Embryonic facial prominence (tissue), 1 donor: ENCODE measurements around the gene KIAA0319L.

Source experiments
- DNase-seq: peaks from one replicate; pipeline ENCODE4 v3.0.0-alpha.2; 2016; ENCODE audit errors: extremely low spot score

KIAA0319L gene

DNA sequence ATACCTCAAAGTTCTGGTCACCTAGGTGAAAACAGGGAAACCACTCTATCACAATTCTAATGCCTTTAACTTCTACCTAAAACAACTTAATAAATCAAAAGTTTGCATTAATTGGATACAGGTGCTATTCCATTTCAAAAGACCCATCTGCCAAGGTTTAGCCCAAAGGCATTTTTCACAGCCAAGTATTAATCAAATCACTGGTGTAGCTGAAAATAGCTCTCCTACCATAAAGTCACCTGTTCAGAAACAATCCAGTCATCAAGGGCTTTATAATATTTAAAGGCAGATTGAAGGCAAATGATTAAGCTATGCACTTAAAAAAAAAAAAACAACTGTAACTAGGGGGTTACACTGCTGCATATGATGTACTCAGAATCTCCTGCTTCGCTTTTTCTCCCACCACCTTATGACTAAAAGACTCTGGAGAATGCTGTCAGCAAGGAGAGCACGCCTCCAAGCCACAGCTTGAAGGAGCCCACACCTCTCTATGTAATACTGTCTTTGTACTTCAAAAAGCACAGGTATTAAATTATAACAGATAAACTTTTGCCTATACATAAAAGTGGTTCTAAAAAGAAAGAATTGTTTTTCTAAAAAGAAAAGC lies 20.5 kb downstream of the KIAA0319L start:
- DNase-seq: no peak

DNA sequence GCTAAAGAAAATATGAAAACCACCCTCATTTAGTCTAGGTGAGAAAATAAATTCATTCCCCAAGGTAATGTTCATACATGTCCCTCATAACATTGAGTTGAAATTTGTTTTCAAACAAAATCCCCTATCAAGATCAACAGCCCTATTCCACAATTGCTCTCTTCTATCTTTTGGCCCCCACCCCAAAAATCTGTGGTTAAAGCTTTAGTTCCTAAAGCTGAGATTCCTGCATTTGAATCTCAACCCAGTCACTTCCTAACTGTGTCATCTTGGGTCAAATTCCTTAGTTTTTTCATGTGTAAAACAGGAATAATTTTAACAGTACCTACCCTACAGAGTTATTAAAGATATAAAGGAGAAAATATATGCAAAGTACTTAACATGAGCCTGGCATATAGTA lies 22.0 kb downstream of the KIAA0319L start:
- DNase-seq: no peak

- no peak for DNase-seq
These were observed 23.6 kb downstream of the KIAA0319L start for GRCh38 chr1:35533586-35533985.

- DNase-seq: no peak
These were observed 24.5 kb downstream of the KIAA0319L start for GRCh38 chr1:35532497-35533223.

- DNase-seq: no peak
These were observed 25.8 kb downstream of the KIAA0319L start for GRCh38 chr1:35531368-35531767.

DNA sequence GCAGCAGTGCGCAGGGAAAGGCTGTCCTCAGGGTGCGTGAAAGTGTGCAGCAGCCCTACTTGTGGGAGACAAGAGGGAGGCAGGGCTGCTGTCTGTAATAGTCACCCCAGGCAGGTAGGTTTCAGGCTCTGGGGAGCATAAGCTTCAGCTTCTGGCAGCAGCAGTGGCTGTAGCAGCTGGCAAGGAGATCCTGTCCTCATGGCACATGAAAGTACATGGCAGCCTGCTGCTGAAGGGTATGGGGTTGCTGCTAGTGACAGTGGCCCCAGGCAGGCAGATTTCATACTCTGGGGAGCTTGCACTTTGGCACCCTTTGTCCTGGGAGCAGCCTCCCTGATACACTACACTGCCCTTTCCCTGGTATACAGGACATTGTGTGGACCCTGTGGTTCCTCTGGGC lies 26.3 kb downstream of the KIAA0319L start:
- no peak for DNase-seq

DNA sequence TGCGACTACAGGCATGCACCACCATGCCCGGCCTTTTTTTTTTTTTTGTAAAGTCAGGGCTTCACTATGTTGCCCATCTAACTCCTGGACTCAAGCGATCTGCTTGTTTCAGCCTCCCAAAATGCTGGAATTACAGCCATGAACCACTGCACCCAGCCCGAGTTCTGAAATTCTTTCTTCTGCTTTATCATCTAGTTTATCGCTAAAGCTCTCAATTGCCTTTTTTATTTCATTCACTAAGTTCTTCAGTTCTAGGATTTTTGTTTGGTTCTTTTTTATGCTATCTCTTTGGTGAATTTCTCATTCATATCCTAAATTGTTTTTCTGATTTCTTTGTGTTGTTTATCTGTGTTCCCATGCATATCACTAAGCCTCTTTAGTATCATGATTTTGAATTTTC lies 27.0 kb downstream of the KIAA0319L start:
- DNase-seq: no peak

- DNase-seq: no peak
These were observed 33.1 kb downstream of the KIAA0319L start for GRCh38 chr1:35524106-35524505.

- DNase-seq: no peak
These were observed 37.8 kb downstream of the KIAA0319L start for GRCh38 chr1:35519432-35519831.

- DNase-seq: no peak
These were observed 39.0 kb downstream of the KIAA0319L start for GRCh38 chr1:35518183-35518582.

DNA sequence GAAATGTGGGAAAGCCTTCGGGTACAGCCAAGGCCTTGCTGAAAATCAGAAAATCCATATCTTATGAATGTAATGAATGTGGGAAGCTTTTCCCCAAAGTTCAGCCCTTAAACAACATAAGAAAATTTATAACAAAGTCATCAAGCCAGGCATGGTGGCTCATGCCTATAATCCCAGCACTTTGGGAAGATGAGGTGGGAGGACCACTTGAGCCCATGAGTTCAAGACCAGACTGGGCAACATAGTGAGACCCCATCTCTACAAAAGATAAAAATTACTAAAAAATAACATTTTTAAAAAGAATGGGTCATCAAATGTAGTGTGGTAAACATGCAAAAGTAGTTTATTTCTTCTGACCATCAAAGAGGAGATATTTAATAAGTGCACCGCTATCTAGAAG lies 45.9 kb downstream of the KIAA0319L start:
- no peak for DNase-seq

DNA sequence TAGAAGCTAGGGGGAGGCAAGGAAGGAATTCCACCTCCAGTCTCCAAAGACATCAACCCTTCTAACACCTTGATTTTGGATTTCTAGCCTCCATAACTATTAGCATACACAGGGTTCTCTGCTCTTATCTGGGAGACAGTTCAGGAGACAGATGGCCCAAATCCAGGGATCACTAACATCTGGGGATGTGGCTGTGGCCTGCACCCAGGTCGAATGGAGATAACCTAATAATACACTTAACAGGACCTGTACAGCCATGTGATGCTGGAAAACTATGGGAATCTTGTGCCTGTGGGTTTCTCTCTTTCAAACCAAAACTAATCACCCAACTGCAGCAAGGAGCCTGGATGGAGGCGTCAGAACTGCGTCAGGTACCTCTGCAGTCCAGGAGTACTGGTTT lies 47.6 kb downstream of the KIAA0319L start:
- no peak for DNase-seq

GRCh38 chr1:35507947-35508346 lies 49.3 kb downstream of the KIAA0319L start:
- no peak for DNase-seq

- DNase-seq: no peak
These were observed 50.0 kb downstream of the KIAA0319L start for GRCh38 chr1:35506960-35507912.

DNA sequence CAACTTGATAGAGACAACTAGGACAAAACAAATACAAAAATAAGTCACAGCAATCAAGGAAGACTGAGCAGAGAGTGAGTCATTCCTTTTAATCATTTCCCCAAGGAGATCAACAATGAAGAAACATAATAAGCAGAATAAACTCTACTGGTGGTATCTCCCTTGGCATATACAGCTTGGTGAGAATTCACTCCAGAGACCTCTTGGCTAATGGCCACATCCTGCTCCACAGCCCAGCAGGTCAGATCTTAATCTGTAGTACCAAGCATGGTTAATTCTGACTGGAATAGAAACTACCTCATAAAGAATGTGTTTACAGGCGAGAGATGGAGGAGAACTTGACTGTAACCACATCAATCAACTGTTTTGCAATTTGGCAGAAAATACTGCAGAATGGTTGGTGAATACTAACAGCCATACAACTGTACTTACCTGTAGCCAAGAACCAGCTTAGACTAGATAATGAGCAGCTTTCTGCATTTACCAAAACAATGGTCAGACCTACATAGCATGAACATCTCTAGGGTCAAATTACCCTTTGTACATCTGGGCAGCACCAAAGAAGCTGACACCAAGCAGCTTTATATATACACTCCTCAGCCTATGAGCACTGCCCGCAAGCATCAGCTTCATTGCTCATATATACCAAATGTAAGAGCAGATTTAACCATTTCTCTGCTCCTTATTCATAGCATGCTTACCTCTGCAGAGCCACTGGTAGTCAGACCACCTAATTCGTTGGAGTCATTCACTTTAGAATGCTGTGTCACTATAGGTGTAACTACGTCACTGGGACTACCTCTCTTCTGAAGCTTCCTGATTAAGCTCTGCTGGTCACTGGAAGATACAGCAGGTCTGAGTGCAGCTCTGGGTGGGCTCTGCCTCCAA lies 51.0 kb downstream of the KIAA0319L start:
- no peak for DNase-seq

DNA sequence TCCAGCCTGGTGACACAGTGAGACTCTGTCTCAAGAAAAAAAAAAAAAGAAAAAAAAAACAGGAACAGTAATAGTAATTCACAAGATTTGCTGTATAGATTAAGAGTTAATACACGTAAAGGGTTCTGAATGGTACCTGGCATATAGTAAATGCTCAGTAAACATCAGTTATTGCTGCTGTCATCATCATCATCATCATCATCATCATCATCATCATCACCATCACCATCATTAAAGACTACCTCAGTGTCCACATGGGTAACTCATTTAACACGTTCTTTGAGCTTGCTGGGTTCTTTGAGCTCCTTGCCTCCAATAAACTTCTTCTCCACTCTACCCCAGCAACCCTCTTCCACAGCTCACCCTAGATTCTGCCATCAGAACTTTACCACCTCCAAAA lies 55.0 kb downstream of the KIAA0319L start:
- no peak for DNase-seq

DNA sequence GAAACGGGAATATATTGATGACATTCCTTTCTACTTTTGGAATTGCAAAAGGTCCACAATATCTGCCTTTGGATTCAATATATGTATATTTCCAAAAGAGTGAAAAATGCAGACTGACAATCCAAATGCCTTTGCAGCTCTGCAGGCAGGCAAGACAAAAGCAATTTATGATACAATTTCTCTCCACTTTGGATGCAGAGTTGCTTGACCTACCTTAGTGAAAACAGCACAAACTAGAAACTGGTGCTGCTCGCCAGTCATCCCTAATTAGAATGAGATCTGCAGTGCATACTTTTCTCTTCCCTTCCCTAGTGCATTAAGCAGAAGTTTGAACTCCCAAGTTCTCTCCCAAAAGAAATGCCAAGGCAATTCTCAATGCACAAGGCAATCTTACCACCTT lies 56.8 kb downstream of the KIAA0319L start:
- no peak for DNase-seq

DNA sequence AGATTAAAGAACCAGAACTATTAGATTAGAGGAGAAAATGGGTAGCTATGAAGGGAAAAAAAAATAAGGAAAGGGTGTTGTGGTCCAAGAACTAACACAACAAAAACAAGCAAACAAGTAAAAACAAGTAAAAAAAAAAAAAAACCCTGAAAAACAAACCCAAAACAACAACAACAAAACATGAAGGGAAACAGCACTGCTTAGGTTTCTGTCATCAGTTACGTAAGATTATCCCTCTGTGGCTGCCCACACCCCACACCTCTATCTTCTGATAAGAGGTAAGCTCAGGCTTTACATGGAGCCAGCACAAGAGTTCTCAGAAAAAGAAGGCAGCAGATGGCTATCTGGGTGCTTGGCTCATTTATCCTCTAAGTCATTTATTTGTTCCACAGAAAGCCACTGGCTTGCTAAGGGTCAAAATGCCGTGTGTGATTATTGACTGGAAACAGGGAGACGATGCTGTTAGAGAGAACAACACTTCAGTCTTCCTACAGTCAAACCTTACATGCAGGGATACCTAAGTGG lies 57.5 kb downstream of the KIAA0319L start:
- no peak for DNase-seq

DNA sequence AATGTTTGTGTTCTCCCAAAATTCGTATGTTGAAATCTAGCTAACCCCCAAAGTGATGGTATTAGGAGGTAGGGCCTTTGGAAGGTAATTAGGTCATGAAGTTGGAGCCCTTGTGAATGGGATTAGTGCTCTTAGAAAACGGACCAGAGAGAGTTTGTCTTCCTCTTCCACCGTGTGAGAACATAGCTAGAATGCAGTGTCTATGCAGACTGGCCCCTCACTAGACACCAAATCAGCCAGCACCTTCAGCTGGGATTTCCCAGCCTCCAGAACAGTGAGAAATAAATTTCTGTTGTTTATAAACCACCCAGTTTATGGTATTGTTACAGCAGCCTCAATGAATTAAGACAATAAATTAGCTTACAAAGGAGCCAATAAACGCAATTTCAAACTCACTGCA lies 58.0 kb downstream of the KIAA0319L start:
- no peak for DNase-seq

DNA sequence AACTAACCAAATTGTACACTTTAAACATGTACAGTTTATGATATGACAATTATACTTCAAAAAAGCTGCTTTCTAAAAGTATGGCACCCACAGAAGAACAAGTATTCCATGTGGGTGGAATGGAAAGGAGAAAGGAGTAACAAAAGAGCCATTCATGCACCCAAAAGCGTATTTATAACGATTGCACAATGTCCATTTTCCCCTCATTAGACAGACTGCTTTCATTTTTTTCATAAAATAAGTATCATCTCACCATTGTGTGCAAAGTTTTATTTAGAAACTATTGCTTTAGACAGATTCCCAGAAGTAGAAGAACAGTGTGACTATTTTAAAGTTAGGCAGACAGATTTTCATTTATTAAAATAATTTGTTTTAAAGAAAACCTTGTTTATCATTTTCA lies 59.6 kb downstream of the KIAA0319L start:
- no peak for DNase-seq

- DNase-seq: no peak
These were observed 67.0 kb downstream of the KIAA0319L start for GRCh38 chr1:35490250-35490649.
